GM19193 (cell line): ENCODE results near the gene ARFRP1.

ENCODE experiments used
- POLR2A ChIP-seq: IDR thresholded peaks from 4 replicates; pipeline ENCODE4 v1.6.1; 2011; ENCODE audit not compliant: insufficient read depth, insufficient read length; ENCODE audit errors: extremely low read depth

Gene ARFRP1

DNA sequence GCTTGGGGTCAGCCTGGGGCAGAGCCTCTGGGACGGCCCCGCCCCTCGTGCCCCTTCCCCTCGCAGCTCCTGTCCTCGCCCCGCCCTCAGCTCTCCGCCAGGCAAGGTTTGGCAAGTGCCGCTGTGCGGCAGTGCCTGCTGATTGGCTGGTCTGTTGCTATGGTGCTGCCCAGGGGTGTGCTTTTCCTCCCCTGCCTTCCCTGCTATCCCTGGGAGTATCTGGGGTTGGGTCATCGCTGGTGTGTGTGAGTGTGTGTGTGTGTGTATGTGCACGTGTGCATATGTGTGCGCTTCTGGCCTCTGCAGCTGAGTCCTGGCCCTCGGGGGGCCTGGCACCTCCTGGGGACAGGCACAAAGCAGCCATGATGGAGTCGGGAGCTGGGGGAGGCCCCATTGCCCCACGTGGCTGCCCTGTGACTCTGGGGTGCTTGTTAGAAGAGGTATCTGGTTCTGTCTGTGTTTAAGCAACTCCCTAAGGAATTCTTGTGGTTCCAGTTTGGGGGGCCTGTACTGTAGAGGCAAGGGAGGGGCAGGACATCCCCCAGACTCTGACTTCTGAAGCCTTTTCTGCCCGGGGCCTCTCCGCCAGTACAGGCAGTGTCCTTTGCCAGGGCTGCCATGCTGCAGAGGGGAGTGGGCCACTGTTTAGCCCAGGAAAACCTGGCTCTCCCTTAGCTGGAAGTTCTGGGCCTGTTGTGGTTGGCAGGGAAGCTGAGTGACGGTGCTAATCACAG lies 42.7 kb downstream of the ARFRP1 start:
- no peak for TF ChIP-seq POLR2A

DNA sequence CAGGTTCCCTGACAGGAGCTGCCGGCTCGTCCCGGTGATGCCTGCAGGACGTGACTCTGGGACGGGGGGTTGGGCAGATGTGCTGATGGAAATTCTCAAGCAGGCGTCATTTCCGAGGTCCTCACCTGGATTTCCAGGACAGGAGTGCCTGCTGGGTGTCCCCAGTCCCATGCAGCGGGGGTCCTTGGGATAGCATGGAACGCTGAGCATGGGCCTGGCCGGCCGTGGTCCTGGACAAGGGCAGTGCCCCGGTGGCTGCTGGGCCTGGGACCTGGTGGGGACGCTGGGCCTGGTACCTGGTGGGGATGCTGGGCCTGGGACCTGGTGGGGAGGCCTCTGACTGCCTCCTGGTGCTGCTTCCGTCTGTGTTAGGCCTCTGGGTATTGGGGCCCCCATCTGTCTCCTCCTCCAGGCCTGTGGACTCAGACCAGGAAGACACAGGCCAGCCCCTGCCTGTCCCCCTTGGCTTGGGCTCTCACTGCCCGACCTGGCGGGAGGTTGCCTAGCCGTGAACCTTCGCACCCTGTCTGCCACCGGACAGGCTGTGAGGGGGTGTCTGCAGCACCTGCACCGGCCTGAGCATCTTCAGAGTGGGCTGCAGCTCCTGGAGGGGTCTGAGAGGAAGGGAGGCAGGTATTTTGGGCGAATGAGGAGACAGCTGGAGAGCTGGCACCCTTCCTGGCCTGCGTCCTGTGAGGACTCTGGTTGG lies 43.5 kb downstream of the ARFRP1 start:
- no peak for TF ChIP-seq POLR2A

DNA sequence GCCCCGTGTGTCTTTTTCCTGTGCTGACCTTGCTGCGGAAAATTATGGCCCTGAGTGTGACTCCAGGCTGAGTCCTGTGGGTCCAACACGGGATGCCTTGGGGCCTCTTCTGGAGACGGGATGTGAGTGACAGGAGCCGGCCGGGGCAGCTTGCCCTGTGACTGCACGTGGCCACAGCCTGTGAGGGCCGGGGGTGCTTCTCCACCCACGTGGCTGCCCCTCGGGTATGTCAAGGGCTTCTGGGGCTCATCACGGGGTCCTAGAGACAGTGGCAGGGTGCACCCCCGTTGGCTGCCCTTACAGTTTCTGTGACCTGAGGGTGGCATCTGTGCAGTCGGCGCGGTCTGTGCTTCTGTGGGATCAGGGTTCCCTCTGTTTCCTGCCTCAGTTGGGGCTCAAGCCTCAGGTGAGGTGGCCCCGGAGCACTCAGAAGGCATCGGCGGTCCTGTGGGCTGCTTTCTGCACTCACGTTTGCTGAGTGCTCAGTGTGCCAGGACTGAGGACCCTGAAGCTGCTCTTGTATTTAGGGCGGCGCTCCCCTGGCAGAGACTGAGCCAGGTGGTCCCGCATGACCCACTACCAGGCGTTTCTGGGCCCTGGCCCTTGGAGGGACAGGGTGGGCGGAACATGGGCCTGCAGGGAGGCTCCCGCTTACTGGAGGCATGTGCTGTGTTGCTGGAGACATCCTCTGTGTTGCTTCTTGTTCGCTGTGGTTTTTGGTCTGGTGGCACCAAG lies 44.3 kb downstream of the ARFRP1 start:
- no peak for TF ChIP-seq POLR2A

GRCh38 chr20:63662813-63663189 lies 45.0 kb downstream of the ARFRP1 start:
- TF ChIP-seq POLR2A: no peak

DNA sequence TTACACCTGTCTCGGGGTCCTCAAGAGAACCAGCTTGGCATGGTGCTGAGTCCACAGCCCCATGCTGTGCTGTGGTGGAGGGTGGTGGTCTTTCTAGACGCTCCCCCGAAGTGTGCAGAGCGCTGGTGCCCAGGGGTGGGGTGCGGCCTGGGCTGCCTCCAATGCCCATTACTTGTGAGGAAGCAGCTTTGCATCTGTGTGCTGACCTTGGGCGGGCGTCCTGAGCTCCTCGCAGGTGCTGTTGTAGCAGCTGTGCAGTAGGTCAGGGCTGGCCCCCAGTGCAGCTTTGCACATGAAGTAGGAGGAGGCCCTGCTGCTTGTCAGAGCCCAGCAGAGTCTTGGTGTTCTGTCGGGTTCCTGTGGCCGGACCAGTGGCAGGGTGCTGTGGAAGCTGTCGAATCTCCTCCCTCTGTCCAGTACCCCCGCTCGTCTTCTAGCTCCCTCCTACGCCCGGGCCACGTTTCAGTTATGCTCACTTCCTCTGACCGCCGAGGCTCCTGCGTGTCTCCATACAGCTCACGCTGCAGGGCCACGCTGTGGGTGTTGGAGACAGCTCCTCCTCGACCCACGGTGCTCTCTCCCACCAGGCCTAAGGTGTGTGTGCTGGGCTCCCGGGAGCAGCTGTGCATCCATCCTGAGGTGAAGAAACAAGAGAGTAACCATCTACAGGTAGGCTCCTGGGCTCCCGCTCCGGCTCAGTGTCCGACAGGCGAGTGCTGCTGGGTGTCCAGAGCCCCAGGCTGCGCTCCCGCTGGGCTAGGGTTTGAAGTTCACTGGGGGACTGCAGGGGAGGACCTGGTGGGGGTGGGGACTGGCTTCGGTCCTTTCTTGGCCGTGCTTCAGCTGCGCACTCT lies 45.6 kb downstream of the ARFRP1 start:
- no peak for TF ChIP-seq POLR2A

DNA sequence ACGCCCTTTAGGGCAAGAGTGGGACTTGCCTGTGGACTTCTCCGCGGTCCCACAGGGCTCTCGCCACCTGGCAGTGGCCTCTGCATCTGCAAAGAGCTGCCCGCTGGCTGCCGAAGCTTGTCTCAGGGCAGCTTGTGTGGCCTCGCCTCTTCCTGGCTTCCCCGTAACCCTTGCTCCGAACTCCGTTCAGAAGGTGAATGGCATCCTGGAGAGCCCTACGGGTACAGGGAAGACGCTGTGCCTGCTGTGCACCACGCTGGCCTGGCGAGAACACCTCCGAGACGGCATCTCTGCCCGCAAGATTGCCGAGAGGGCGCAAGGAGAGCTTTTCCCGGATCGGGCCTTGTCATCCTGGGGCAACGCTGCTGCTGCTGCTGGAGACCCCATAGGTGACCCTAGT lies 46.7 kb downstream of the ARFRP1 start:
- no peak for TF ChIP-seq POLR2A

DNA sequence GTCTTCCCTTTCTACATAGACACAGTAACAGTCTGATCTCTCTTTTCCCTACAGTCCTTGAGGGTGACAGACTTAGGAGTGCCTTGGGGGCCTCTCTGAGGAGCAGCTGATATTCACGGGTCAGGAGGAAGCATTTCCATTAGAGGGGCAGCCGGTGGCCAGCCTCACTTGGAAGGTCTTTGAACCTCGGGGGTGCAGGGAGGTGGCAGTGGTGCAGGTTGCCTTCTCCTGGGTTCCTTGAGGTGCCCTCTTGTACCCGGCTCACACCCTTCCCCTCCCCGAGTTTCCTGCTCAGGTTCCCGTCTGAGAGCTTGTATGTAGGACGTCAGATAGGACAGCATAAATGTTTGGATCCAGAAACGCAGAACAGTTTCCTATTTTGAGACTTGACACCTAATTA lies 47.2 kb downstream of the ARFRP1 start:
- no peak for TF ChIP-seq POLR2A

GRCh38 chr20:63659370-63659769 lies 48.4 kb downstream of the ARFRP1 start:
- no peak for TF ChIP-seq POLR2A

DNA sequence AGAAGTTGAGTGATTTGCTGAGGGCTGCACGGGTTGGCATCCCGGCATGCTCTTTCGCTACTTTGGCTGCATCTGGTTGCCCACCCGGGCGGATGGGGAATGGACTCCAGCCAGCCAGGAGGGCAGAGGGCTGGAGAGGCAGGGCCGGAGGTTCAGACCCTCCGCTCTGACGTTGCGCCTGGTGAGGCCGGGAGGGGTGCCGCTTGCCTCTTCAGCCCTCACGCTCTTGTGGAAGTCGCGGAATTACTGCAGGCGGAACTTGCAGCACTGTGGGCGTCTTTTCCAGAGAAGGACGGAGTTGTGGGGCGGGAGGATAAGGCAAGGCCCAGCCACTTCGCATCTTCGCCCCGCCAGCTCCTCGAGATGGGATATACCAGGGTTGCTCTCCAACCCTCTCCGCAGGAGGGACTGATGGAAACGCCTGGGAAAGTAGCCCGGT lies 49.0 kb downstream of the ARFRP1 start:
- TF ChIP-seq POLR2A: no peak

DNA sequence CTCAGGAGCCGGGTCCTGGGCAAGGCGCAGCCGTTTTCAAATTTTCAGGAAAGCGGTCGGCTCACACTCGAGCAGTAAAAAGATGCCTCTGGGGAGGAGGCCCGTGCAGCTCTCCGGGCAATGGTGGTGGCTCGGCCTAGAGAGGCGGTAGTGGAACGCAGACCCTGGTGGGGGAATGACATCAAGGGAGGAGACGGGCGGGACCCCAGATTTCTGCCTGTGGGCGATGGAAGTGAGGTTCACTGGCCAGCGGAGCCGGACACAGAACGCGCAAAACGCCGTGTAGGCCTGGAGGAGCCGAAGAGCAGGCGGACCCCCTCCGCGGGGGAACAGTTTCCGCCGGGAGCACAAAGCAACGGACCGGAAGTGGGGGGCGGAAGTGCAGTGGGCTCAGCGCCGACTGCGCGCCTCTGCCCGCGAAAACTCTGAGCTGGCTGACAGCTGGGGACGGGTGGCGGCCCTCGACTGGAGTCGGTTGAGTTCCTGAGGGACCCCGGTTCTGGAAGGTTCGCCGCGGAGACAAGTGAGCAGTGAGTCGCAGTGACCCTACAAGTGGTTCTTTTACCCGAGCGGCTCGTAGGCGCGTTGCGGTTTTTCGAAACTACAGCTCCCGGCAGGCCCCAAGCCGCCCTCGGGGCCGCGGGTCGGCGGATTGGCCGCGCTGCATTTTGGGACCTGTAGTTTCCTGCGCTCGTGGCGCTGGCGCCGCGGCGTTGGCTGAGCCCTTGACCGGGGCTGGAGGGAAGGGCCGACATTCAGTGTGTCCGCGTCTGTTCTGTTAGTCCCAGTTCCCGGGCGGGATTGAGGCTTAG lies 49.6 kb downstream of the ARFRP1 start, which contains the start of gene RTEL1:
Gene RTEL1, plus strand, starts transcription at position 376 of the 812 bp plus-strand sequence. CDS start 1,091 bp downstream, outside the sequence.
- TF ChIP-seq POLR2A: peak; percentile 77

GRCh38 chr20:63657260-63657936 lies 50.4 kb downstream of the ARFRP1 start:
- no peak for TF ChIP-seq POLR2A

DNA sequence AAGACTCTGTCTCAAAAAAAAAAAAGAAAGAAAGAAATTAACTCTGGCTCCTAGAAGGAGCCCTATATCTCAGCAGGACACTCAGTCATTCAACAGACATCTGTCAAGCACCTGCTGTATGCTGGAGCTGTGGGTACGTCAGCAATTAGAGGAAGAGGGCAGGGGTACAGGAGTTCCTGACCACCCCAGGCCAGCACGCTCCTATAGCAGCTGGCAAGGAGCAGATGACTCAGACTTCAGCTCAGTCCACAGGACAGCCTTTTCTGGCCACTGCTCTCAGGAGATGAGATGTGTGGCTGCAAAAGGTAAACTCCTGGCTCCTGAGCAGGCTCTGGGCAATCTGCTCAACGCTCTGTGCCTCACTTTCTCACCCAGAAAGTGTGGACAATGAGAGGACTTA lies 51.3 kb downstream of the ARFRP1 start:
- no peak for TF ChIP-seq POLR2A

GRCh38 chr20:63655249-63655648 lies 52.5 kb downstream of the ARFRP1 start:
- no peak for TF ChIP-seq POLR2A
